GM19467 (cell line): ENCODE measurements around the gene EAPP.
"Not testable (repeated sequence)": the region's sequence is repeated elsewhere in the genome, so short reads cannot be mapped to it uniquely, and the experiment has no call there.

Experiments used
- ATAC-seq: cut with Tn5 transposase; IDR thresholded peaks from one replicate; pipeline ENCODE4 v1.9.1; 2021; ENCODE audit warnings: mild to moderate bottlenecking, moderate library complexity; ENCODE audit not compliant: unreplicated experiment

The EAPP gene

GRCh38 chr14:34489324-34489723, 50.2 kb downstream of the EAPP start:
- ATAC-seq: no peak

- ATAC-seq: no peak
Measured at GRCh38 chr14:34488528-34488927, 51.0 kb downstream of the EAPP start.

- no peak for ATAC-seq
Measured at GRCh38 chr14:34484726-34485125, 54.8 kb downstream of the EAPP start.

- ATAC-seq: no peak
Measured at GRCh38 chr14:34482463-34482862, 57.0 kb downstream of the EAPP start.

GRCh38 chr14:34479694-34480093, 59.8 kb downstream of the EAPP start:
- ATAC-seq: no peak

GRCh38 chr14:34478261-34478660, 61.2 kb downstream of the EAPP start:
- ATAC-seq: no peak

GRCh38 chr14:34476036-34476435, 63.5 kb downstream of the EAPP start:
- ATAC-seq: not testable (repeated sequence)

GRCh38 chr14:34475163-34475562, 64.3 kb downstream of the EAPP start:
- no peak for ATAC-seq

GRCh38 chr14:34474187-34474679, 65.3 kb downstream of the EAPP start:
- no peak for ATAC-seq

GRCh38 chr14:34472706-34473279, 66.7 kb downstream of the EAPP start:
- no peak for ATAC-seq

- ATAC-seq: no peak
Measured at GRCh38 chr14:34470319-34470718, 69.2 kb downstream of the EAPP start.

GRCh38 chr14:34466691-34467090, 72.8 kb downstream of the EAPP start:
- ATAC-seq: no peak
